GM23338 (cell line): ENCODE results near the gene DPF1. TPM values are rescaled to one million over a fixed set of nuclear protein-coding genes. Genes with fewer than 3 reads are reported as not detected.

Experiments used
- ATAC-seq: fragments of 200-7000 bp; cut with Tn5 transposase; 3 replicates; pipeline ENCODE4 v1.9.1; 2020
- DNase-seq: peaks from one replicate; pipeline ENCODE4 v3.0.0-alpha.2; 2015; ENCODE audit warnings: low spot score
- H2AFZ ChIP-seq: fragments of 200-600 bp; sonication (generic); 2 replicates; pipeline ENCODE4 v1.8.0; 2016; ENCODE audit warnings: antibody characterized with exemption, mild to moderate bottlenecking, moderate library complexity
- H3F3A ChIP-seq: fragments of 200-600 bp; sonication (generic); replicated peaks from 2 replicates; pipeline ENCODE4 v1.8.0; 2017; ENCODE audit warnings: antibody characterized with exemption, mixed run types, low read depth
- H3K27ac ChIP-seq: fragments of 200-600 bp; sonication (generic); 2 replicates; pipeline ENCODE4 v1.6.1; 2016; ENCODE audit warnings: low read depth
- H3K27me3 ChIP-seq: fragments of 200-600 bp; sonication (generic); 2 replicates; pipeline ENCODE4 v1.8.0; 2016; ENCODE audit warnings: mild to moderate bottlenecking, mixed run types, moderate library complexity; ENCODE audit not compliant: insufficient read depth
- H3K36me3 ChIP-seq: fragments of 200-600 bp; sonication (generic); 2 replicates; pipeline ENCODE4 v1.8.0; 2016; ENCODE audit warnings: mild to moderate bottlenecking; ENCODE audit not compliant: insufficient read depth
- H3K4me1 ChIP-seq: fragments of 200-600 bp; sonication (generic); 2 replicates; pipeline ENCODE4 v1.8.0; 2016; ENCODE audit warnings: mild to moderate bottlenecking, moderate library complexity; ENCODE audit not compliant: insufficient read depth
- H3K4me2 ChIP-seq: fragments of 200-600 bp; sonication (generic); 2 replicates; pipeline ENCODE4 v1.7.1; 2017; ENCODE audit warnings: mixed run types
- H3K4me3 ChIP-seq: fragments of 200-600 bp; sonication (generic); 2 replicates; pipeline ENCODE4 v1.6.1; 2016; ENCODE audit warnings: mixed run types
- H3K79me2 ChIP-seq: fragments of 200-600 bp; sonication (generic); replicated peaks from 2 replicates; pipeline ENCODE4 v1.8.0; 2017; ENCODE audit warnings: mild to moderate bottlenecking; ENCODE audit not compliant: insufficient read depth
- H3K9me2 ChIP-seq: fragments of 200-600 bp; sonication (generic); 2 replicates; pipeline ENCODE4 v1.8.0; 2017; ENCODE audit not compliant: insufficient read depth
- H4K20me1 ChIP-seq: fragments of 200-600 bp; sonication (generic); replicated peaks from 2 replicates; pipeline ENCODE4 v1.8.0; 2017; ENCODE audit warnings: mild to moderate bottlenecking; ENCODE audit not compliant: insufficient read depth
- H3K27ac Mint-ChIP-seq: 2 replicates; pipeline ENCODE4 v1.8.0; 2020; ENCODE audit warnings: inconsistent platforms, mild to moderate bottlenecking, moderate library complexity, mixed read lengths
- H3K27me3 Mint-ChIP-seq: 3 replicates; pipeline ENCODE4 v1.8.0; 2022; ENCODE audit warnings: low read depth, mild to moderate bottlenecking, moderate library complexity, mixed read lengths, inconsistent platforms; ENCODE audit not compliant: insufficient read depth, poor library complexity
- H3K36me3 Mint-ChIP-seq: 3 replicates; pipeline ENCODE4 v1.8.0; 2021; ENCODE audit warnings: low read depth, mild to moderate bottlenecking, inconsistent platforms, moderate library complexity, mixed read lengths
- H3K4me1 Mint-ChIP-seq: 3 replicates; pipeline ENCODE4 v1.8.0; 2020; ENCODE audit warnings: mild to moderate bottlenecking, inconsistent platforms, mixed read lengths
- H3K4me3 Mint-ChIP-seq: 3 replicates; pipeline ENCODE4 v1.8.0; 2021; ENCODE audit warnings: moderate library complexity, mild to moderate bottlenecking, inconsistent platforms, mixed read lengths
- H3K9me3 Mint-ChIP-seq: 3 replicates; pipeline ENCODE4 v1.8.0; 2020; ENCODE audit warnings: moderate library complexity, mild to moderate bottlenecking, inconsistent platforms, mixed read lengths
- CREB1 ChIP-seq: fragments of 250-450 bp; sonication (Bioruptor Pico); IDR thresholded peaks from 2 replicates; pipeline ENCODE4 v1.5.0; 2020; ENCODE audit warnings: low read depth, mild to moderate bottlenecking, moderate library complexity
- ETS1 ChIP-seq: IDR thresholded peaks from 2 replicates; pipeline ENCODE4 v1.6.1; 2016; ENCODE audit warnings: antibody characterized with exemption
- EZH2 ChIP-seq: fragments of 200-600 bp; sonication (generic); IDR thresholded peaks from one replicate; pipeline ENCODE4 v1.8.0; 2017; ENCODE audit warnings: antibody characterized with exemption, mild to moderate bottlenecking, low read depth; ENCODE audit not compliant: unreplicated experiment
- EZH2phosphoT487 ChIP-seq: fragments of 200-600 bp; sonication (generic); IDR thresholded peaks from one replicate; pipeline ENCODE4 v1.8.1; 2018; ENCODE audit warnings: antibody characterized with exemption; ENCODE audit not compliant: unreplicated experiment
- JUNB ChIP-seq: IDR thresholded peaks from one replicate; pipeline ENCODE4 v1.6.1; 2016; ENCODE audit warnings: antibody characterized with exemption; ENCODE audit not compliant: unreplicated experiment
- NANOG ChIP-seq: IDR thresholded peaks from 2 replicates; pipeline ENCODE4 v1.6.1; 2016; ENCODE audit warnings: antibody characterized with exemption, borderline replicate concordance
- POLR2AphosphoS5 ChIP-seq: IDR thresholded peaks from 2 replicates; pipeline ENCODE4 v1.6.1; 2016; ENCODE audit warnings: antibody characterized with exemption, low read depth
- REST ChIP-seq: IDR thresholded peaks from one replicate; pipeline ENCODE4 v1.6.1; 2018; ENCODE audit warnings: antibody characterized with exemption; ENCODE audit not compliant: unreplicated experiment
- STAT1 ChIP-seq: IDR thresholded peaks from one replicate; pipeline ENCODE4 v1.6.1; 2016; ENCODE audit warnings: antibody characterized with exemption; ENCODE audit not compliant: unreplicated experiment
- ZNF114 ChIP-seq: fragments of 250-450 bp; sonication (Bioruptor Pico); IDR thresholded peaks from 2 replicates; pipeline ENCODE4 v1.5.0; 2020; ENCODE audit warnings: mild to moderate bottlenecking, moderate library complexity
- ZNF331 ChIP-seq: fragments of 250-450 bp; sonication (Bioruptor Pico); IDR thresholded peaks from 2 replicates; pipeline ENCODE4 v1.5.0; 2020; ENCODE audit warnings: low read depth, mild to moderate bottlenecking, moderate library complexity
- polyA plus RNA-seq: library from polyadenylated mRNA; unstranded; fragments of >200 nt; fragmentation: Nextera tagmentation; extraction: Ambion mirVana; gene quantifications from 2 replicates; pipeline ENCODE4 v1.2.1, GENCODE V29; 2016
- total RNA-seq: library from RNA; depleted of rRNA; stranded (reverse); fragments of >200 nt; shearing (Covaris generic); gene quantifications from 2 replicates; pipeline ENCODE4 v1.2.3, GENCODE V29; 2014
- TF ChIP-seq, protein P1 (sequence below), 2 experiments: fragments of 200-600 bp in 1 of 2; sonication (generic) in 1 of 2; conservative IDR thresholded peaks; 2 replicates each; pipeline versions ENCODE4 v1.5.1 to v1.6.1; 2016 to 2017; ENCODE audit warnings: antibody characterized with exemption in 2 of 2, low read depth in 2 of 2, mild to moderate bottlenecking in 2 of 2, moderate library complexity in 1 of 2
- TF ChIP-seq, protein P2 (sequence below): fragments of 250-450 bp; sonication (Bioruptor Pico); IDR thresholded peaks from 2 replicates; pipeline ENCODE4 v1.5.0; 2020; ENCODE audit warnings: mild to moderate bottlenecking, moderate library complexity

DPF1 gene
- total and polyA plus RNA-seq, 2 experiments from 2014 or later = 8.3 to 11.7 TPM

DNA sequence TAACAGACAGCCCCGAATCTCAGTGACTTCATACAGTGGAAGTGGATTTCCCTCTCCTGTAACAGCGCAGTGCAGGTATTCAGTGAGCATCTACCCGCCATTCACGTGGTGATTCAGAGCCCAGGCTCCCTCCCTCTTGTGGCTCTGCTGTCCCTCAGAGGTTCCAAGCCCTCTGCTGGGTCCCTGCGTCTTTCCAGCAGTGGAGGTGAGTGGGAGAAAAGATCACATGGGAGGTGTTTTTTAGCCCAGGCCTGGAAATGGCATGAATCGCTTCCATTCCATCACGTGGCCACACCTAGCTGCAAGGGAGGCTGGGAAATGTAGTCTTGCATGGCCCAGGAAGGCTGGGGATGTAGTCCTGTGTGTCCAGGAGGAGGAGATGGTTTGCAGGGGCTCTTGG, 61.4 kb downstream of the DPF1 start:
- Mint-ChIP-seq H3K36me3 (peaks cover 47% of the 10 kb centered on the region), H3K27me3 (peaks cover 17% of the 10 kb centered on the region)

More for the DNA sequence above, 61.4 kb downstream of the DPF1 start:
- no peaks in the 10 kb centered on the region for H3K27me3 ChIP-seq
- H3K79me2 ChIP-seq = no peaks in the 10 kb centered on the region
- no peaks in the 10 kb centered on the region for H3K9me2 ChIP-seq
- H3K4me2 ChIP-seq = no peak overlapping the region
- no peak overlapping the region for H3K27ac ChIP-seq
- no peaks in the 10 kb centered on the region; the same call in 2 of the 3 replicates for H3K4me1 Mint-ChIP-seq
- ATAC-seq = peak; percentile 25; the same call in 1 of the 3 replicates
- H3K4me1 ChIP-seq = no peaks in the 10 kb centered on the region
- H3K4me3 Mint-ChIP-seq = no peak overlapping the region
- H4K20me1 ChIP-seq = no peaks in the 10 kb centered on the region
- no peak overlapping the region for H3K27ac Mint-ChIP-seq
- peaks cover 20% of the 10 kb centered on the region for H3K9me3 Mint-ChIP-seq
- H2AFZ ChIP-seq = no peak overlapping the region
- no peaks in the 10 kb centered on the region for H3F3A ChIP-seq
- no peak for DNase-seq
- TF ChIP-seq EZH2phosphoT487 (no peak), ZNF331 (CRISPR knock-in tag) (no peak), EZH2 (no peak), ZNF114 (CRISPR knock-in tag) (no peak), STAT1 (no peak), POLR2AphosphoS5 (no peak), NANOG (no peak), JUNB (no peak), CREB1 (CRISPR knock-in tag) (no peak), REST (no peak), ETS1 (no peak)
- TF ChIP-seq, protein P1, sequence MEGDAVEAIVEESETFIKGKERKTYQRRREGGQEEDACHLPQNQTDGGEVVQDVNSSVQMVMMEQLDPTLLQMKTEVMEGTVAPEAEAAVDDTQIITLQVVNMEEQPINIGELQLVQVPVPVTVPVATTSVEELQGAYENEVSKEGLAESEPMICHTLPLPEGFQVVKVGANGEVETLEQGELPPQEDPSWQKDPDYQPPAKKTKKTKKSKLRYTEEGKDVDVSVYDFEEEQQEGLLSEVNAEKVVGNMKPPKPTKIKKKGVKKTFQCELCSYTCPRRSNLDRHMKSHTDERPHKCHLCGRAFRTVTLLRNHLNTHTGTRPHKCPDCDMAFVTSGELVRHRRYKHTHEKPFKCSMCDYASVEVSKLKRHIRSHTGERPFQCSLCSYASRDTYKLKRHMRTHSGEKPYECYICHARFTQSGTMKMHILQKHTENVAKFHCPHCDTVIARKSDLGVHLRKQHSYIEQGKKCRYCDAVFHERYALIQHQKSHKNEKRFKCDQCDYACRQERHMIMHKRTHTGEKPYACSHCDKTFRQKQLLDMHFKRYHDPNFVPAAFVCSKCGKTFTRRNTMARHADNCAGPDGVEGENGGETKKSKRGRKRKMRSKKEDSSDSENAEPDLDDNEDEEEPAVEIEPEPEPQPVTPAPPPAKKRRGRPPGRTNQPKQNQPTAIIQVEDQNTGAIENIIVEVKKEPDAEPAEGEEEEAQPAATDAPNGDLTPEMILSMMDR (conservative IDR thresholded peaks at IDR 0.05; ENCODE audit: low read depth in 2 of 2) = no peak
- TF ChIP-seq, protein P2, sequence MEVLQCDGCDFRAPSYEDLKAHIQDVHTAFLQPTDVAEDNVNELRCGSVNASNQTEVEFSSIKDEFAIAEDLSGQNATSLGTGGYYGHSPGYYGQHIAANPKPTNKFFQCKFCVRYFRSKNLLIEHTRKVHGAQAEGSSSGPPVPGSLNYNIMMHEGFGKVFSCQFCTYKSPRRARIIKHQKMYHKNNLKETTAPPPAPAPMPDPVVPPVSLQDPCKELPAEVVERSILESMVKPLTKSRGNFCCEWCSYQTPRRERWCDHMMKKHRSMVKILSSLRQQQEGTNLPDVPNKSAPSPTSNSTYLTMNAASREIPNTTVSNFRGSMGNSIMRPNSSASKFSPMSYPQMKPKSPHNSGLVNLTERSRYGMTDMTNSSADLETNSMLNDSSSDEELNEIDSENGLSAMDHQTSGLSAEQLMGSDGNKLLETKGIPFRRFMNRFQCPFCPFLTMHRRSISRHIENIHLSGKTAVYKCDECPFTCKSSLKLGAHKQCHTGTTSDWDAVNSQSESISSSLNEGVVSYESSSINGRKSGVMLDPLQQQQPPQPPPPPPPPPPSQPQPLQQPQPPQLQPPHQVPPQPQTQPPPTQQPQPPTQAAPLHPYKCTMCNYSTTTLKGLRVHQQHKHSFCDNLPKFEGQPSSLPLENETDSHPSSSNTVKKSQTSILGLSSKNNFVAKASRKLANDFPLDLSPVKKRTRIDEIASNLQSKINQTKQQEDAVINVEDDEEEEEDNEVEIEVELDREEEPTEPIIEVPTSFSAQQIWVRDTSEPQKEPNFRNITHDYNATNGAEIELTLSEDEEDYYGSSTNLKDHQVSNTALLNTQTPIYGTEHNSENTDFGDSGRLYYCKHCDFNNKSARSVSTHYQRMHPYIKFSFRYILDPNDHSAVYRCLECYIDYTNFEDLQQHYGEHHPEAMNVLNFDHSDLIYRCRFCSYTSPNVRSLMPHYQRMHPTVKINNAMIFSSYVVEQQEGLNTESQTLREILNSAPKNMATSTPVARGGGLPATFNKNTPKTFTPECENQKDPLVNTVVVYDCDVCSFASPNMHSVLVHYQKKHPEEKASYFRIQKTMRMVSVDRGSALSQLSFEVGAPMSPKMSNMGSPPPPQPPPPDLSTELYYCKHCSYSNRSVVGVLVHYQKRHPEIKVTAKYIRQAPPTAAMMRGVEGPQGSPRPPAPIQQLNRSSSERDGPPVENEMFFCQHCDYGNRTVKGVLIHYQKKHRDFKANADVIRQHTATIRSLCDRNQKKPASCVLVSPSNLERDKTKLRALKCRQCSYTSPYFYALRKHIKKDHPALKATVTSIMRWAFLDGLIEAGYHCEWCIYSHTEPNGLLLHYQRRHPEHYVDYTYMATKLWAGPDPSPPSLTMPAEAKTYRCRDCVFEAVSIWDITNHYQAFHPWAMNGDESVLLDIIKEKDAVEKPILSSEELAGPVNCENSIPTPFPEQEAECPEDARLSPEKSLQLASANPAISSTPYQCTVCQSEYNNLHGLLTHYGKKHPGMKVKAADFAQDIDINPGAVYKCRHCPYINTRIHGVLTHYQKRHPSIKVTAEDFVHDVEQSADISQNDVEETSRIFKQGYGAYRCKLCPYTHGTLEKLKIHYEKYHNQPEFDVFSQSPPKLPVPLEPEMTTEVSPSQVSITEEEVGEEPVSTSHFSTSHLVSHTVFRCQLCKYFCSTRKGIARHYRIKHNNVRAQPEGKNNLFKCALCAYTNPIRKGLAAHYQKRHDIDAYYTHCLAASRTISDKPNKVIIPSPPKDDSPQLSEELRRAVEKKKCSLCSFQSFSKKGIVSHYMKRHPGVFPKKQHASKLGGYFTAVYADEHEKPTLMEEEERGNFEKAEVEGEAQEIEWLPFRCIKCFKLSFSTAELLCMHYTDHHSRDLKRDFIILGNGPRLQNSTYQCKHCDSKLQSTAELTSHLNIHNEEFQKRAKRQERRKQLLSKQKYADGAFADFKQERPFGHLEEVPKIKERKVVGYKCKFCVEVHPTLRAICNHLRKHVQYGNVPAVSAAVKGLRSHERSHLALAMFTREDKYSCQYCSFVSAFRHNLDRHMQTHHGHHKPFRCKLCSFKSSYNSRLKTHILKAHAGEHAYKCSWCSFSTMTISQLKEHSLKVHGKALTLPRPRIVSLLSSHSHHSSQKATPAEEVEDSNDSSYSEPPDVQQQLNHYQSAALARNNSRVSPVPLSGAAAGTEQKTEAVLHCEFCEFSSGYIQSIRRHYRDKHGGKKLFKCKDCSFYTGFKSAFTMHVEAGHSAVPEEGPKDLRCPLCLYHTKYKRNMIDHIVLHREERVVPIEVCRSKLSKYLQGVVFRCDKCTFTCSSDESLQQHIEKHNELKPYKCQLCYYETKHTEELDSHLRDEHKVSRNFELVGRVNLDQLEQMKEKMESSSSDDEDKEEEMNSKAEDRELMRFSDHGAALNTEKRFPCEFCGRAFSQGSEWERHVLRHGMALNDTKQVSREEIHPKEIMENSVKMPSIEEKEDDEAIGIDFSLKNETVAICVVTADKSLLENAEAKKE (CRISPR knock-in tag) = no peak
- H3K4me3 ChIP-seq = no peak overlapping the region
- peaks cover 3% of the 10 kb centered on the region for H3K36me3 ChIP-seq
